ENCODE measurements around the gene ZNF526. TPM values are rescaled to one million over a fixed set of nuclear protein-coding genes. Genes with fewer than 3 reads are reported as not detected.

The ZNF526 gene
- total RNA-seq, 1 experiment from 2014 or later = 19.4 TPM

DNA sequence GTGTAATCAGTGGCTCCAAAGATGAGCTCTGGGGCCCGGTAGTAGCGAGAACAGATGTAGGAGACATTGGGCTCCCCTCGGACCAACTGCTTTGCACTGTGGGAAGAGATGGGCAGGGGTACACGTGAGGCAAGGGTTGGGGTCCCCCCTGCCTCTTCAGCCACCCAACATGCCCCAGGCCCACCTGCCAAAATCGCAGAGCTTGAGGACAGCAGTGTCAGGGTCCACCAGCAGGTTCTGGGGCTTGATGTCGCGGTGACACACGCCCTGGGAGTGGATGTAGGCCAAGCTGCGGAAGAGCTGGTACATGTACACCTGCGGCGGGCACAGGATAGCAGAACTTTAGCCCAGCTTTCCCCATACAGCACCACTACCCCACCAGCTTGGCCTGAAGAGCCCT is 14.3 kb downstream of the ZNF526 start:
- CTCF ChIA-PET = no interaction called here
- BruUV-seq (replicated peaks) = no TSS peak
- peaks cover 18% of the 10 kb centered on the region for H3K4me1 Mint-ChIP-seq (ENCODE audit: low read depth, unreplicated experiment)
- TF ChIP-seq, protein P1, sequence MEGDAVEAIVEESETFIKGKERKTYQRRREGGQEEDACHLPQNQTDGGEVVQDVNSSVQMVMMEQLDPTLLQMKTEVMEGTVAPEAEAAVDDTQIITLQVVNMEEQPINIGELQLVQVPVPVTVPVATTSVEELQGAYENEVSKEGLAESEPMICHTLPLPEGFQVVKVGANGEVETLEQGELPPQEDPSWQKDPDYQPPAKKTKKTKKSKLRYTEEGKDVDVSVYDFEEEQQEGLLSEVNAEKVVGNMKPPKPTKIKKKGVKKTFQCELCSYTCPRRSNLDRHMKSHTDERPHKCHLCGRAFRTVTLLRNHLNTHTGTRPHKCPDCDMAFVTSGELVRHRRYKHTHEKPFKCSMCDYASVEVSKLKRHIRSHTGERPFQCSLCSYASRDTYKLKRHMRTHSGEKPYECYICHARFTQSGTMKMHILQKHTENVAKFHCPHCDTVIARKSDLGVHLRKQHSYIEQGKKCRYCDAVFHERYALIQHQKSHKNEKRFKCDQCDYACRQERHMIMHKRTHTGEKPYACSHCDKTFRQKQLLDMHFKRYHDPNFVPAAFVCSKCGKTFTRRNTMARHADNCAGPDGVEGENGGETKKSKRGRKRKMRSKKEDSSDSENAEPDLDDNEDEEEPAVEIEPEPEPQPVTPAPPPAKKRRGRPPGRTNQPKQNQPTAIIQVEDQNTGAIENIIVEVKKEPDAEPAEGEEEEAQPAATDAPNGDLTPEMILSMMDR (IDR thresholded peaks at IDR 0.05; ENCODE audit: insufficient read depth in 1 of 2, low read depth in 1 of 2, low read length in 1 of 2, severe bottlenecking in 1 of 2, unreplicated experiment in 1 of 2) = no peak
- H3K4me1 ChIP-seq = peaks cover 6% of the 10 kb centered on the region; the same call in 1 of the 2 replicates
- no peaks in the 10 kb centered on the region for H3K9me3 Mint-ChIP-seq (ENCODE audit: unreplicated experiment)
- intact Hi-C loops (cut with micrococcal nuclease; ENCODE audit: unreplicated experiment) = no loop called here
- no peak overlapping the region for H3K4me3 Mint-ChIP-seq (ENCODE audit: unreplicated experiment)
- H3K4me3 ChIP-seq (ENCODE audit: low read depth, low read length) = no peak overlapping the region
- no peaks in the 10 kb centered on the region for H3K27me3 ChIP-seq (replicated peaks; ENCODE audit: control insufficient read depth, insufficient read depth, low read length)
- POLR2A ChIA-PET = no interaction called here
- peaks cover 87% of the 10 kb centered on the region for H3K36me3 Mint-ChIP-seq (ENCODE audit: insufficient read depth, unreplicated experiment)
- no peak overlapping the region for H3K27ac Mint-ChIP-seq (ENCODE audit: unreplicated experiment)
- DNase-seq = no peak
- peaks cover 4% of the 10 kb centered on the region for H3K36me3 ChIP-seq (ENCODE audit: control insufficient read depth, insufficient read depth, low read length)
- H3K9me3 ChIP-seq = no peaks in the 10 kb centered on the region
- no peaks in the 10 kb centered on the region for H3K27me3 Mint-ChIP-seq (ENCODE audit: insufficient read depth, unreplicated experiment)

DNA sequence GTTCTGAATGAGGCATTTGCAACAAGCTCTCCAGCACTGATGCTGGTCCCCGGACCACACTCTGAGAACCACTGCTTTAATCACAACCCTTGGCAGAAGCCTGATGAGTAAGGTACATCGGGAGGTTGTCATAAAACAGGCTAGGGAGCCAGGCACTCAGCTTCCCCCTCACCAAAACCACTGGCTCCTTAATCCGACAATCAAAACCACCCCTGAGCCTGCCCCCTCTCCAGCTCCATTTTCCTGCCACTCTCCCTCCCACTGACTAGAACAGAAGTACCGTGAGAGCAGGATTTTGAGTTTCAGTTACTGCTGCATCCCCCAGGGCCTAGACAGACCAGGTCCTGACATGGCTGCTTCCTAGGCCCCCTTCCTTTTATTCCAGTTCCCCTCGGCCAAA is 15.1 kb downstream of the ZNF526 start:
- DNase-seq = no peak
- H3K4me1 Mint-ChIP-seq (ENCODE audit: low read depth, unreplicated experiment) = peaks cover 12% of the 10 kb centered on the region
- Histone ChIP-seq H3K36me3 (ENCODE audit: control insufficient read depth, insufficient read depth, low read length) (peaks cover 2% of the 10 kb centered on the region), H3K4me3 (ENCODE audit: low read depth, low read length) (no peak overlapping the region), H3K4me1 (peaks cover 6% of the 10 kb centered on the region; the same call in 1 of the 2 replicates), H3K9me3 (no peaks in the 10 kb centered on the region), H3K27me3 (replicated peaks; ENCODE audit: control insufficient read depth, insufficient read depth, low read length) (no peaks in the 10 kb centered on the region)
- peak overlapping the region; percentile 18 for H3K27ac Mint-ChIP-seq (ENCODE audit: unreplicated experiment)
- H3K27me3 Mint-ChIP-seq (ENCODE audit: insufficient read depth, unreplicated experiment) = no peaks in the 10 kb centered on the region
- H3K4me3 Mint-ChIP-seq (ENCODE audit: unreplicated experiment) = no peak overlapping the region
- no TSS peak for BruUV-seq (replicated peaks)
- no peaks in the 10 kb centered on the region for H3K9me3 Mint-ChIP-seq (ENCODE audit: unreplicated experiment)
- H3K36me3 Mint-ChIP-seq (ENCODE audit: insufficient read depth, unreplicated experiment) = peaks cover 82% of the 10 kb centered on the region
- intact Hi-C loops (cut with micrococcal nuclease; ENCODE audit: unreplicated experiment) = no loop called here
- CTCF ChIA-PET = no interaction called here
- POLR2A ChIA-PET = interaction anchor here (0.6 kb wide), 1 partner anchor 151 kb away, joined by 10 read pairs; no protein-coding TSS in a partner anchor
- TF ChIP-seq, protein P1 (IDR thresholded peaks at IDR 0.05; ENCODE audit: insufficient read depth in 1 of 2, low read depth in 1 of 2, low read length in 1 of 2, severe bottlenecking in 1 of 2, unreplicated experiment in 1 of 2) = no peak

DNA sequence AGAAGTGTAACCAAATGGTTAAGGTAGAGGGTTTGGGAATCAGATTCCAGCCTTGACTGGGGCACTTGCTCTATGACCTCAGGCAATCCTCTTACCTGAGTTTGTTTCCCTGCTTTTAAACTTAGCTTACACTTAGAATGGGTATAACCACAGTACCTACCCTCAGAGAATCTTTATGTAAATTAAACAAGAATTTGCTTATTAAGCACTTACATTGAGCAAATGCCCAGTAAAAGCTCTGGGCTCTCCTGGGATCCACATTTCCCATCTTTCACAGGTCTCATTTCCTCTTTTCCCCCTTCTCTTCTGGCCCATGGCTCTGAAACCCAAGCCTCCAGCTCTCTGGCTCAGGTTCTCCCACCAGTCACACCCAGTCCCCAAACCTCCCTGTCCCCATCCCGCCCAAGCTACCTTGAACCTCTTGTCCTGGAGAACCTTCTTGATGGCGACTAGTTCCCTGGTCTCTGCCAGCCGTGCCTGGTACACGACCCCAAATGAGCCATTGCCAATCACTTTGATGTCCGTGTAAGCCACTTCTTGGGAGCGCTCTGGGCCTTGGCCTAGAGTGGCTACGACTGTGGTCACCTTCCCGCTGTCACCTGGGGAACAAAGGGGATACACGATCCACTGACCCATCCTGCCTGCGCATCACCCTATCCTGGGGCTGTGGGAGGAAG is 19.6 kb downstream of the ZNF526 start:
- POLR2A ChIA-PET = no interaction called here
- Mint-ChIP-seq H3K27ac (ENCODE audit: unreplicated experiment) (no peak overlapping the region), H3K4me3 (ENCODE audit: unreplicated experiment) (no peak overlapping the region), H3K4me1 (ENCODE audit: low read depth, unreplicated experiment) (peaks cover 7% of the 10 kb centered on the region), H3K36me3 (ENCODE audit: insufficient read depth, unreplicated experiment) (peaks cover 58% of the 10 kb centered on the region), H3K27me3 (ENCODE audit: insufficient read depth, unreplicated experiment) (no peaks in the 10 kb centered on the region), H3K9me3 (ENCODE audit: unreplicated experiment) (no peaks in the 10 kb centered on the region)
- H3K4me1 ChIP-seq = peaks cover 6% of the 10 kb centered on the region; the same call in 1 of the 2 replicates
- DNase-seq = no peak
- intact Hi-C loops (cut with micrococcal nuclease; ENCODE audit: unreplicated experiment) = no loop called here
- no peaks in the 10 kb centered on the region for H3K9me3 ChIP-seq
- CTCF ChIA-PET = no interaction called here
- TF ChIP-seq, protein P1 (IDR thresholded peaks at IDR 0.05; ENCODE audit: insufficient read depth in 1 of 2, low read depth in 1 of 2, low read length in 1 of 2, severe bottlenecking in 1 of 2, unreplicated experiment in 1 of 2) = no peak
- no TSS peak for BruUV-seq (replicated peaks)
- H3K36me3 ChIP-seq (ENCODE audit: control insufficient read depth, insufficient read depth, low read length) = peaks cover 1% of the 10 kb centered on the region
- no peak overlapping the region for H3K4me3 ChIP-seq (ENCODE audit: low read depth, low read length)
- H3K27me3 ChIP-seq (replicated peaks; ENCODE audit: control insufficient read depth, insufficient read depth, low read length) = no peaks in the 10 kb centered on the region
